CD14-positive monocyte (primary cell): ENCODE results near the gene FBN1. TPM values are rescaled to one million over a fixed set of nuclear protein-coding genes. Genes with fewer than 3 reads are reported as not detected.

Experiments
- DNase-seq, 3 donors: peaks; one replicate each; pipeline ENCODE4 v3.0.0-alpha.2; 2011 to 2022
- H2AFZ ChIP-seq: 2 replicates; pipeline ENCODE4 v1.6.0; 2012; ENCODE audit warnings: mild to moderate bottlenecking, low read depth, low read length, inconsistent platforms; ENCODE audit not compliant: insufficient read depth, poor library complexity, severe bottlenecking
- H3K27ac ChIP-seq, 2 donors: 1 replicate in 1 of 2; 2 replicates in 1 of 2; pipeline ENCODE4 v1.5.1; 2012 to 2013; ENCODE audit warnings: low read length in 2 of 2, control low read depth in 1 of 2, inconsistent platforms in 1 of 2, low read depth in 1 of 2, mild to moderate bottlenecking in 1 of 2
- H3K27me3 ChIP-seq, 2 donors: one replicate each; pipeline versions ENCODE4 v1.6.0 to v1.6.1; 2011 to 2013; ENCODE audit warnings: low read length in 2 of 2; ENCODE audit not compliant: control insufficient read depth in 2 of 2, insufficient read depth in 2 of 2
- H3K36me3 ChIP-seq, 2 donors: replicated peaks in 1 of 2; 1 replicate in 1 of 2; 2 replicates in 1 of 2; pipeline versions ENCODE4 v1.5.1 to v1.6.1; 2012 to 2013; ENCODE audit warnings: low read length in 2 of 2, control low read depth in 1 of 2, inconsistent platforms in 1 of 2, mild to moderate bottlenecking in 1 of 2; ENCODE audit not compliant: insufficient read depth in 2 of 2, control insufficient read depth in 1 of 2
- H3K4me1 ChIP-seq, 2 donors: 1 replicate in 1 of 2; 2 replicates in 1 of 2; pipeline versions ENCODE4 v1.5.1 to v1.6.1; 2012 to 2013; ENCODE audit warnings: low read length in 2 of 2, control low read depth in 1 of 2, inconsistent platforms in 1 of 2, mild to moderate bottlenecking in 1 of 2, moderate library complexity in 1 of 2; ENCODE audit not compliant: insufficient read depth in 2 of 2, control insufficient read depth in 1 of 2
- H3K4me2 ChIP-seq: replicated peaks from 2 replicates; pipeline ENCODE3; 2012; ENCODE audit warnings: low read length, moderate library complexity, mild to moderate bottlenecking; ENCODE audit not compliant: poor library complexity, severe bottlenecking; ENCODE audit errors: extremely low read depth
- H3K4me3 ChIP-seq, 3 experiments: fragments of 200-600 bp in 1 of 3; sonication (generic) in 1 of 3; replicated peaks in 1 of 3; 1 replicate in 2 of 3; 2 replicates in 1 of 3; pipeline ENCODE4 v1.5.1; 2011 to 2013; ENCODE audit warnings: low read length in 3 of 3, mild to moderate bottlenecking in 3 of 3, control low read depth in 2 of 3, low read depth in 2 of 3, inconsistent platforms in 1 of 3, moderate library complexity in 1 of 3
- H3K79me2 ChIP-seq: 2 replicates; pipeline ENCODE4 v1.6.0; 2012; ENCODE audit warnings: mild to moderate bottlenecking, control low read depth, inconsistent platforms, low read length, moderate library complexity; ENCODE audit not compliant: insufficient read depth
- H3K9ac ChIP-seq: 2 replicates; pipeline ENCODE4 v1.6.0; 2017; ENCODE audit warnings: low read length, mild to moderate bottlenecking; ENCODE audit not compliant: insufficient read depth, poor library complexity, severe bottlenecking
- H3K9me3 ChIP-seq, 2 donors: replicated peaks in 1 of 2; 1 replicate in 1 of 2; 2 replicates in 1 of 2; pipeline versions ENCODE4 v1.5.1 to v1.6.1; 2012 to 2013; ENCODE audit warnings: low read length in 2 of 2, control low read depth in 1 of 2; ENCODE audit not compliant: control insufficient read depth in 1 of 2, insufficient read depth in 1 of 2
- H4K20me1 ChIP-seq: 2 replicates; pipeline ENCODE4 v1.6.0; 2012; ENCODE audit warnings: mild to moderate bottlenecking, low read length, control low read depth, moderate library complexity; ENCODE audit not compliant: insufficient read depth
- H3K27ac Mint-ChIP-seq, 7 donors: one replicate each; pipeline ENCODE4 v1.8.0; 2020; ENCODE audit warnings: mild to moderate bottlenecking in 7 of 7, mixed read lengths in 7 of 7, moderate library complexity in 6 of 7, inconsistent platforms in 2 of 7
- H3K27me3 Mint-ChIP-seq, 3 donors: one replicate each; pipeline ENCODE4 v1.8.0; 2021 to 2022; ENCODE audit warnings: low read depth in 3 of 3, mild to moderate bottlenecking in 3 of 3, mixed read lengths in 3 of 3, moderate library complexity in 3 of 3, inconsistent platforms in 1 of 3
- H3K36me3 Mint-ChIP-seq, 2 donors: one replicate each; pipeline ENCODE4 v1.8.0; 2020; ENCODE audit warnings: mixed read lengths in 2 of 2, inconsistent platforms in 1 of 2, mild to moderate bottlenecking in 1 of 2
- H3K4me1 Mint-ChIP-seq: one replicate; pipeline ENCODE4 v1.8.0; 2020; ENCODE audit warnings: mild to moderate bottlenecking, mixed read lengths
- H3K4me3 Mint-ChIP-seq, 2 donors: one replicate each; pipeline ENCODE4 v1.8.0; 2020; ENCODE audit warnings: mild to moderate bottlenecking in 2 of 2, mixed read lengths in 2 of 2, moderate library complexity in 1 of 2
- H3K9me3 Mint-ChIP-seq, 7 donors: one replicate each; pipeline ENCODE4 v1.8.0; 2020 to 2022; ENCODE audit warnings: mixed read lengths in 7 of 7, mild to moderate bottlenecking in 6 of 7, moderate library complexity in 6 of 7, inconsistent platforms in 2 of 7
- CTCF ChIP-seq: fragments of 200-600 bp; IDR thresholded peaks from one replicate; pipeline ENCODE4 v1.8.0; 2022; ENCODE audit warnings: antibody characterized with exemption, mild to moderate bottlenecking
- WGBS: methylation state at CpG from one replicate; pipeline ENCODE4 v1.1.5; 2013; ENCODE audit warnings: missing lambda C conversion rate; ENCODE audit not compliant: insufficient coverage; 5-methylcytosine and 5-hydroxymethylcytosine counted together
- intact Hi-C, 2 donors: fragments of 100-400 bp; cut with micrococcal nuclease; formaldehyde crosslinking; loops; one replicate each; pipeline versions ENCODE4 v1.15.0 to v1.15.1; 2023
- polyA plus RNA-seq, 3 donors: library from polyadenylated mRNA; depleted of rRNA in 1 of 3; unstranded in 2 of 3; stranded (reverse) in 1 of 3; fragments of 300-500 nt in 2 of 3; fragments of >200 nt in 1 of 3; fragmentation: Illumina TruSeq in 2 of 3; gene quantifications; 1 replicate in 2 of 3; 2 replicates in 1 of 3; pipeline ENCODE4 v1.2.3, GENCODE V29; 2012 to 2021

Gene FBN1
- polyA plus RNA-seq, 3 donors = 0.29 TPM; not detected in 2

GRCh38 chr15:48467801-48468200, 177.7 kb downstream of the FBN1 start:
- intact Hi-C loops = no loop called here
- 100% methylated on average over 3 of the region's 4 CpGs for WGBS
- H3K9ac ChIP-seq = no peak overlapping the region

GRCh38 chr15:48466820-48467219, 178.7 kb downstream of the FBN1 start:
- Histone ChIP-seq H3K9ac (no peak overlapping the region), H3K27me3 (no peaks in the 10 kb centered on the region), H3K9me3 (no peaks in the 10 kb centered on the region), H3K27ac (no peak overlapping the region), H3K4me1 (no peaks in the 10 kb centered on the region), H3K4me2 (no peak overlapping the region), H4K20me1 (no peaks in the 10 kb centered on the region), H3K4me3 (no peak overlapping the region), H2AFZ (no peak overlapping the region), H3K36me3 (no peaks in the 10 kb centered on the region), H3K79me2 (no peaks in the 10 kb centered on the region)
- no peak for TF ChIP-seq CTCF
- Mint-ChIP-seq H3K4me1 (no peaks in the 10 kb centered on the region), H3K4me3 (no peak overlapping the region), H3K9me3 (peaks cover 0 to 4% (median 0%) of the 10 kb centered on the region in 7 donors), H3K27me3 (peaks cover 0 to 2% (median 0%) of the 10 kb centered on the region in 3 donors), H3K27ac (no peak overlapping the region), H3K36me3 (peaks cover 0 to 2% of the 10 kb centered on the region in 2 donors)
- intact Hi-C loops = no loop called here
- DNase-seq = no peak
- WGBS = 100% methylated on average over 1 of the region's 1 CpG

More at GRCh38 chr15:48467801-48468200, 177.7 kb downstream of the FBN1 start:
- DNase-seq = no peak
- H3K27ac ChIP-seq = no peak overlapping the region
- H2AFZ ChIP-seq = no peak overlapping the region
- no peak overlapping the region for H3K27ac Mint-ChIP-seq
- no peaks in the 10 kb centered on the region for H3K79me2 ChIP-seq
- H3K9me3 Mint-ChIP-seq = peaks cover 0 to 7% (median 0%) of the 10 kb centered on the region in 7 donors
- H3K36me3 Mint-ChIP-seq = peaks cover 0 to 2% of the 10 kb centered on the region in 2 donors
- no peak overlapping the region for H3K4me3 ChIP-seq
- no peaks in the 10 kb centered on the region for H4K20me1 ChIP-seq
- H3K4me2 ChIP-seq = no peak overlapping the region
- H3K4me1 ChIP-seq = peaks cover 4 to 5% of the 10 kb centered on the region in 2 donors
- TF ChIP-seq CTCF = no peak
- H3K4me3 Mint-ChIP-seq = no peak overlapping the region
- H3K9me3 ChIP-seq = no peaks in the 10 kb centered on the region
- H3K27me3 Mint-ChIP-seq = peaks cover 0 to 2% (median 0%) of the 10 kb centered on the region in 3 donors
- peaks cover 5% of the 10 kb centered on the region for H3K4me1 Mint-ChIP-seq
- no peaks in the 10 kb centered on the region for H3K36me3 ChIP-seq
- no peaks in the 10 kb centered on the region for H3K27me3 ChIP-seq
